ENCODE measurements around the gene SBNO2. TPM values are rescaled to one million over a fixed set of nuclear protein-coding genes. Genes with fewer than 3 reads are reported as not detected.

SBNO2 gene
- total and polyA plus RNA-seq, 2 donors (not counting 3 experiments of a cell fraction or from before 2014, with no cell fraction given) = 31.4 to 65.7 TPM

DNA sequence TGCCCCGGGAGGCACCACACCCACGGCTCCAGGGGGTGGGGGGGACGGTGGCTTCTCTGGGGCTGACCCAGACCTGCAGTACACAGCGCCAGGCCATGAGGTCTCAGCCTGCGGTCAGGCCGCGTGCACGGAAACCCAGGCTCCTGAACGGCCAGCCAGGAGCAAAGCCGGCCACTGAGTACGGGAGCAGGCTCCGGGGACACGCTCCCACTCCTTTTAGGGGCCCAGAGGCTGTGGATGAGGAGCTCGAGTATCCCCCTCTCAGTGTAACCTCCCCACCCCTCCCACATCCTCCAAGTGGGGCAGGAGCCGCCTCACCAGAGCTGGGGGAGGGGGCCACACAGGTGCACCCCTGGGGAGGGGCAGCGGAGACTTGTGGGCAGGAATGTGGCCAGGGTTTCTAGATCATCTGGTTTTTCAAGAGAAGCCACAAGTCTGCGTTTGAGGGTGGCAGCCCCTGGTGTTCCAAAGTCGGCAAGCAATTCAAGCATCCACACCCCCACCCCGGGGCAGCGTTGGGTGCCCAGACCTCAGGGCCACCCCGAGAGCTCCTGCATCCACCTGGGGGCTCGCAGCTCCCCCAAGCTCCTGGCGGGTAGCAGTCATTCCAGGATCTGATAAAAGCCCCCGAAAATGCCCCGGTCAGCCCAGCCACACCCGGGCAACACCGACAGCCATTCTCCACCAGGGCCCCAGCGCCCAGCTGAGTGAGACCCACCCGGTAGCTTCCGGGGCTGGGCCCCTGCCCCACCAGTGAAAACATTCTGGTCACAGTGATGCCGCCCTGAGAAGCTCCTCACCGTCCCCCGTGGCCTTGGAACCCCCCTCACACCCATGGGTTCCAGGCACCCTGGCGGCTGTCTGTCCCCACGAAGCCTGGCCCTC lies 6.1 kb downstream of the SBNO2 start:
- FAIRE-seq (no peak), DNase-seq (ENCODE audit: low read depth, low spot score) (no peak)
- TF ChIP-seq JUN (IDR thresholded peaks at IDR 0.05; ENCODE audit: borderline replicate concordance, insufficient read depth, insufficient read length, low read depth) (no peak), POLR2A (IDR thresholded peaks at IDR 0.05; ENCODE audit: low read depth, low read length) (no peak), FOS (IDR thresholded peaks at IDR 0.05; ENCODE audit: borderline replicate concordance, insufficient read depth, low read length) (no peak), GATA2 (IDR thresholded peaks at IDR 0.05; ENCODE audit: insufficient read depth, insufficient read length, low read depth, low read length) (no peak), POLR2AphosphoS5 (IDR thresholded peaks at IDR 0.05; ENCODE audit: insufficient read depth, low read depth, low read length) (no peak), MYC (IDR thresholded peaks at IDR 0.05; ENCODE audit: low read depth, low read length) (no peak), EZH2 (IDR thresholded peaks at IDR 0.05; ENCODE audit: borderline replicate concordance, low read depth, low read length, severe bottlenecking) (no peak)
- TF ChIP-seq, protein P1, sequence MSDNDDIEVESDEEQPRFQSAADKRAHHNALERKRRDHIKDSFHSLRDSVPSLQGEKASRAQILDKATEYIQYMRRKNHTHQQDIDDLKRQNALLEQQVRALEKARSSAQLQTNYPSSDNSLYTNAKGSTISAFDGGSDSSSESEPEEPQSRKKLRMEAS (IDR thresholded peaks at IDR 0.05; ENCODE audit: insufficient read depth, insufficient read length) = no peak
- TF ChIP-seq, protein P2, sequence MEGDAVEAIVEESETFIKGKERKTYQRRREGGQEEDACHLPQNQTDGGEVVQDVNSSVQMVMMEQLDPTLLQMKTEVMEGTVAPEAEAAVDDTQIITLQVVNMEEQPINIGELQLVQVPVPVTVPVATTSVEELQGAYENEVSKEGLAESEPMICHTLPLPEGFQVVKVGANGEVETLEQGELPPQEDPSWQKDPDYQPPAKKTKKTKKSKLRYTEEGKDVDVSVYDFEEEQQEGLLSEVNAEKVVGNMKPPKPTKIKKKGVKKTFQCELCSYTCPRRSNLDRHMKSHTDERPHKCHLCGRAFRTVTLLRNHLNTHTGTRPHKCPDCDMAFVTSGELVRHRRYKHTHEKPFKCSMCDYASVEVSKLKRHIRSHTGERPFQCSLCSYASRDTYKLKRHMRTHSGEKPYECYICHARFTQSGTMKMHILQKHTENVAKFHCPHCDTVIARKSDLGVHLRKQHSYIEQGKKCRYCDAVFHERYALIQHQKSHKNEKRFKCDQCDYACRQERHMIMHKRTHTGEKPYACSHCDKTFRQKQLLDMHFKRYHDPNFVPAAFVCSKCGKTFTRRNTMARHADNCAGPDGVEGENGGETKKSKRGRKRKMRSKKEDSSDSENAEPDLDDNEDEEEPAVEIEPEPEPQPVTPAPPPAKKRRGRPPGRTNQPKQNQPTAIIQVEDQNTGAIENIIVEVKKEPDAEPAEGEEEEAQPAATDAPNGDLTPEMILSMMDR (IDR thresholded peaks at IDR 0.05; ENCODE audit: extremely low read depth in 1 of 2, insufficient read depth in 1 of 2, low read depth in 1 of 2, low read length in 2 of 2) = no peak
- dilution Hi-C loops (cut with MboI; ENCODE audit: extremely low pct_ligation_motif_present, low sequenced_read_pairs) = no loop called here
- H3K4me2 ChIP-seq (ENCODE audit: insufficient read depth, low read length) = no peak overlapping the region
- CTCF ChIA-PET = no interaction called here
- peaks cover 39% of the 10 kb centered on the region for H3K79me2 ChIP-seq (ENCODE audit: control insufficient read depth, insufficient read depth, low read length)
- no peak overlapping the region for H3K27ac ChIP-seq (ENCODE audit: insufficient read depth, low read depth, low read length)
- no peak overlapping the region for H2AFZ ChIP-seq (ENCODE audit: low read depth, low read length)
- H3K27me3 ChIP-seq (ENCODE audit: control insufficient read depth in 2 of 2, insufficient read depth in 2 of 2, low read length in 2 of 2) = no peaks in the 10 kb centered on the region
- H3K9ac ChIP-seq (replicated peaks; ENCODE audit: extremely low read depth, insufficient read depth, low read length) = no peak overlapping the region
- H3K9me1 ChIP-seq (replicated peaks; ENCODE audit: control insufficient read depth, extremely low read depth, insufficient read depth, low read length) = no peaks in the 10 kb centered on the region
- H3K4me1 ChIP-seq (ENCODE audit: control insufficient read depth, extremely low read depth, insufficient read depth, low read length) = no peaks in the 10 kb centered on the region
- H3K36me3 ChIP-seq (ENCODE audit: control insufficient read depth in 2 of 2, extremely low read depth in 1 of 2, insufficient read depth in 2 of 2, low read length in 2 of 2) = peaks cover 0 to 3% of the 10 kb centered on the region in 2 experiments
- no TSS peak for BruUV-seq (replicated peaks)
- H3K4me3 ChIP-seq (replicated peaks in 1 of 3; ENCODE audit: insufficient read depth in 1 of 3, low read depth in 1 of 3, low read length in 3 of 3) = no peak overlapping the region
- H3K9me3 ChIP-seq (replicated peaks; ENCODE audit: control insufficient read depth, insufficient read depth, low read length) = no peaks in the 10 kb centered on the region
- H4K20me1 ChIP-seq (replicated peaks; ENCODE audit: control insufficient read depth, extremely low read depth, insufficient read depth, low read length) = no peaks in the 10 kb centered on the region
- intact Hi-C loops (cut with micrococcal nuclease) = no loop called here
- POLR2A ChIA-PET = no interaction called here

Measured in endothelial cell of umbilical vein (primary cell).